Stimulated activated CD8-positive, alpha-beta memory T cell treated with anti-CD3 and anti-CD28 coated beads, Interleukin-2, amount 100 ng/mL, for 1 hour (primary cell): ENCODE measurements around the gene IPO13.

Experiments used
- DNase-seq, 2 donors: peaks; one replicate each; pipeline ENCODE4 v3.0.0-alpha.2; 2020; ENCODE audit warnings: low read depth in 2 of 2

The IPO13 gene

GRCh38 chr1:43946236-43947060 lies at the start of gene IPO13:
TSS of gene IPO13 (plus strand) at chr1:43946950. CDS start at chr1:43947601, 651 bp downstream.
- DNase-seq, result peak; percentile 86 to 87

GRCh38 chr1:43898981-43899380 lies 47.8 kb upstream of the IPO13 start:
- no peak for DNase-seq

- DNase-seq, result no peak
These were observed 46.4 kb upstream of the IPO13 start for GRCh38 chr1:43900386-43900785.

- no peak for DNase-seq
These were observed 45.4 kb upstream of the IPO13 start for GRCh38 chr1:43901196-43901961.

- no peak for DNase-seq
These were observed 44.5 kb upstream of the IPO13 start for GRCh38 chr1:43902058-43902831.

- DNase-seq, result no peak
These were observed 41.8 kb upstream of the IPO13 start for GRCh38 chr1:43904660-43905551.

GRCh38 chr1:43908226-43908625 lies 38.5 kb upstream of the IPO13 start:
- no peak for DNase-seq

- no peak for DNase-seq
These were observed 37.9 kb upstream of the IPO13 start for GRCh38 chr1:43908858-43909257.

- no peak for DNase-seq
These were observed 36.4 kb upstream of the IPO13 start for GRCh38 chr1:43910343-43910742.

GRCh38 chr1:43912607-43913006 lies 34.1 kb upstream of the IPO13 start:
- no peak for DNase-seq

GRCh38 chr1:43913051-43913501 lies 33.7 kb upstream of the IPO13 start:
- DNase-seq, result no peak

- DNase-seq, result no peak
These were observed 32.9 kb upstream of the IPO13 start for GRCh38 chr1:43913666-43914360.

- no peak for DNase-seq
These were observed 31.9 kb upstream of the IPO13 start for GRCh38 chr1:43914576-43915525.

GRCh38 chr1:43919906-43920305 lies 26.8 kb upstream of the IPO13 start:
- no peak for DNase-seq

- no peak for DNase-seq
These were observed 25.7 kb upstream of the IPO13 start for GRCh38 chr1:43921022-43921421.

- no peak for DNase-seq
These were observed 22.2 kb upstream of the IPO13 start for GRCh38 chr1:43924516-43924915.

- no peak for DNase-seq
These were observed 20.9 kb upstream of the IPO13 start for GRCh38 chr1:43925846-43926245.

GRCh38 chr1:43930168-43930948 lies 16.4 kb upstream of the IPO13 start:
- DNase-seq, result no peak

GRCh38 chr1:43930949-43931275 lies 15.8 kb upstream of the IPO13 start:
- no peak for DNase-seq
